Omental fat pad (tissue), 4 donors: Measurements from ENCODE around the gene RNASE8. TPM values are rescaled to one million over a fixed set of nuclear protein-coding genes. Genes with fewer than 3 reads are reported as not detected.
A peak's percentile ranks its signal among the peaks of the same experiment; 100 is the strongest.

Source experiments
- ATAC-seq: fragments of 150-250 bp; one replicate; pipeline ENCODE4 v1.9.1; 2016; ENCODE audit warnings: mild to moderate bottlenecking, moderate library complexity; ENCODE audit not compliant: low FRiP score
- DNase-seq: peaks from one replicate; pipeline ENCODE4 v3.0.0-alpha.2; 2019; ENCODE audit warnings: low spot score
- CTCF ChIP-seq, 3 donors: fragments of 450-650 bp; IDR thresholded peaks; one replicate each; pipeline ENCODE4 v1.5.1; 2016 to 2017; ENCODE audit warnings: antibody characterized with exemption in 3 of 3, mild to moderate bottlenecking in 3 of 3, moderate library complexity in 2 of 3
- total RNA-seq, 4 donors: library from RNA; depleted of rRNA; stranded (reverse); fragments of >200 nt; gene quantifications; one replicate each; pipeline ENCODE4 v1.1.0, GENCODE V29; 2016

The RNASE8 gene
- total RNA-seq, 4 donors from 2014 or later = not detected

DNA sequence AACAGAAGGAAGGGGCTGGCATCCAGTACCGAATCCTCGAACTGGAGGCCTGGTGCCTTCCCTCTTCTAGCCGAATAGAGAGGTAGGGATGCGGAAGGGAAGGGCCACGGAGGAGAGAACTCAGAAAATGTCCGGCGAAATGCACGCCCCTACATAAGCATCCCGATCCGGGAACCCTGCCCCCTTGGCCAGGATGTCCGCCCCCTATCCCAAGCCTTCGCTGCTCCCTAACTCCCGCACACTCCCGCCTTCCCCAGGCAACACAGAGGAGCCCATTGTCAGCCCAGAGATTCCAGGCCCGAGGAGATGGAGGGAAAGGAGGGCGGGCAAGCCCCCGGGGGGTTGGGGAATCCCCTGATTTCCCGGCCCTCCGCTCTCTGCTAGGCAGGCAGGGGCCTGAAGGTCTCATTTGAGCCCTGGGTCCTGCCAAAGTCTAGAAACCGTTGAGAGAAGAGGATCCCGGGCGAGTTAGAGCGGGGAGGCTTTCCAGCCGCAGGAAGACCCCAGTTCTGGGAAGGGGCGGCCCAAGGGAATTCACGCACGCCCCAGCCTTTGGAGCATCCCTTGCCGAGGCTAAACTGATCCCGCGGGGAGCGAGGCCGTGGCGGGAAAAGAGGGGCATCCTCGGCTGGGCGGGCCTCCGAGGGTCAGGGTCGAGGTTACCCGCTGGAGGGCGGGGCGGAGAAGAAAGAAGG, 11.9 kb downstream of the RNASE8 start:
- ATAC-seq (peak; percentile 10), DNase-seq (no peak)

GRCh38 chr14:21070083-21070609, 12.5 kb downstream of the RNASE8 start, which contains the start of gene ARHGEF40:
TSS of gene ARHGEF40 (plus strand) at chr14:21070304. CDS start at chr14:21070397, 93 bp downstream.
- DNase-seq (no peak), ATAC-seq (peak; percentile 34)

More for the DNA sequence above, 11.9 kb downstream of the RNASE8 start:
- no peak for TF ChIP-seq CTCF (IDR thresholded peaks at IDR 0.05)

GRCh38 chr14:21070610-21071224, 13.1 kb downstream of the RNASE8 start:
- ATAC-seq (peak; percentile 4), DNase-seq (no peak)
- no peak for TF ChIP-seq CTCF (IDR thresholded peaks at IDR 0.05)

More at GRCh38 chr14:21070083-21070609, 12.5 kb downstream of the RNASE8 start, which contains the start of gene ARHGEF40:
- no peak for TF ChIP-seq CTCF (IDR thresholded peaks at IDR 0.05)

GRCh38 chr14:21071225-21072030, 13.8 kb downstream of the RNASE8 start:
- TF ChIP-seq CTCF (IDR thresholded peaks at IDR 0.05) = no peak
- ATAC-seq (peak; percentile 63), DNase-seq (no peak)

- no peak for DNase-seq
- peak; percentile 26 for ATAC-seq
- TF ChIP-seq CTCF (IDR thresholded peaks at IDR 0.05) = no peak
Observed at GRCh38 chr14:21072031-21072473, 14.4 kb downstream of the RNASE8 start.

DNA sequence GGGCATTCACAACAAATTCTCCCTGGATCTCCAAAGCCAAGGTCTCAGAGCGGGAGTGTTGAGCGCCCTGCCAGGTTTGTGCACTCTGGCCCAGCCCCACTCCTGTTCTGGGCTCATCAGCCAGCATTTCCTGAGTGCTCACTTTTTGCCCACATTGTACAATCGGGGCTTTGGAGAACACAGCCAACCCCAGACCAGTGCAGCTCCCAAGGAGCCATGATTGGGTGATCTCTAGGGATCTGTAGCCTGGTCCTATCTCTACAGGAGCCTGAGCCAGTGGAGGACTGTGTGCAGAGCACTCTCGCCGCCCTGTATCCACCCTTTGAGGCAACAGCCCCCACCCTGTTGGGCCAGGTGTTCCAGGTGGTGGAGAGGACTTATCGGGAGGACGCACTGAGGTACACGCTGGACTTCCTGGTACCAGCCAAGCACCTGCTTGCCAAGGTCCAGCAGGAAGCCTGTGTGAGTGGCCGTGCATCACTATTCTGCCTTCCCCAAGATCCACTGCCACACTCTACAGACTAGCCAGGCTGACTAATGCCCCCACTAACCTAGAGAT, 15.2 kb downstream of the RNASE8 start:
- no peak for DNase-seq
- TF ChIP-seq CTCF (IDR thresholded peaks at IDR 0.05) = no peak
- no peak for ATAC-seq
